ENCODE results near the gene SLX9. TPM values are rescaled to one million over a fixed set of nuclear protein-coding genes. Genes with fewer than 3 reads are reported as not detected.
A peak's percentile ranks its signal among the peaks of the same experiment; 100 is the strongest.
"Not testable (repeated sequence)": the region's sequence is repeated elsewhere in the genome, so short reads cannot be mapped to it uniquely, and the experiment has no call there.

The SLX9 gene
- total RNA-seq, 1 experiment from 2014 or later: 31.3 TPM

DNA sequence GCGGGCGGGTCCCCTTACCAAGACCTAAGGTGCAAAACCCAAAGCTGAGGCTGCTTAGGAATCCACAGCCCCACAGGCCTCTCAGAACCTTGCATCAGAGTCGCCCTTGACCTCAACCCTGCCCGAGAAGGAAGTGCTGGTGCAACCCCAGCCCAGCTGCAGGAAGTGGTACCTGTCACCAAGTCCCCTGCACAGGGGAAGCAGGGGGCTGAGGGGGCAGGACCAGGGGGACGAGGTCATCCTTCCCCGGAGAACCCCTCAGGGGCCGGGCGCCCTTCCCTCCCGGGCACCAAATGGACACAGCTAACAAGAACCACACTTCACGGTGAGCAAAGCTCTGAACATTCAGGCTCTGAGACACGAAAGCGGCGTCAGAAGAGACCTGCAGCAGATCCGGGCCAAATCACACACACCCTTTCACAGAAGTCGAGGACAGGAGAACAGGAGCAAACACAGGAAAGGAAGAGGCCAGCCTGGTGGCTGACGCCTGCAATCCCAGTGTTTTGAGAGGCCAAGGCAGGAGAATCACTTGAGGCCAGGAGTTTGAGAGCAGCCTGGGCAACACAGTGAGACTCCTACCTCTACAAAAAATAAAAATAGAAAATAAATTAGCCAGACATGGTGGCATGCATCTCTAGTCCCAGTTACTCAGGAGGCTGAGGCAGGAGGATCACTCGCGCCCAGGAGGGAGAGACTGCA is 25.5 kb upstream of the SLX9 start:
- no peak for DNase-seq (ENCODE audit: low spot score)

DNA sequence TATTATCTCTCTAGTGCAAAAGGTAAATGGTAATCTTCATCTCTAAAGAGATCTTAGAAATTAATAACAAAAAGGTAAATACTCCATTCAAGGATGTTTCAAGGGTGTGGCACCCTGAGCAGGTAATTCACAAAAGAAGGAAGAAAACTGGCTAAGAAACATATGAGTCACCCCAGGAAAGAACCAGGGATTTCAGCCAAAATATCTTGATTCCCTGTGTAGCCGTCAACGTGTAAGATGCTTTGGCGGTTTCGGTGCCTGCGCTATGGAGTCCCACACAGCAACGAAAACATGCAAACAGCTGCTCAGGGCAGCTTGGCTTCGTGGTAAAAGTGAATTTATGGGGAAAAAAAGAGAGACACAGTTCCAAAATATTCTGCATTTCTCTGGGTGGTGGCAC is 22.9 kb upstream of the SLX9 start:
- DNase-seq (ENCODE audit: low spot score): no peak

DNA sequence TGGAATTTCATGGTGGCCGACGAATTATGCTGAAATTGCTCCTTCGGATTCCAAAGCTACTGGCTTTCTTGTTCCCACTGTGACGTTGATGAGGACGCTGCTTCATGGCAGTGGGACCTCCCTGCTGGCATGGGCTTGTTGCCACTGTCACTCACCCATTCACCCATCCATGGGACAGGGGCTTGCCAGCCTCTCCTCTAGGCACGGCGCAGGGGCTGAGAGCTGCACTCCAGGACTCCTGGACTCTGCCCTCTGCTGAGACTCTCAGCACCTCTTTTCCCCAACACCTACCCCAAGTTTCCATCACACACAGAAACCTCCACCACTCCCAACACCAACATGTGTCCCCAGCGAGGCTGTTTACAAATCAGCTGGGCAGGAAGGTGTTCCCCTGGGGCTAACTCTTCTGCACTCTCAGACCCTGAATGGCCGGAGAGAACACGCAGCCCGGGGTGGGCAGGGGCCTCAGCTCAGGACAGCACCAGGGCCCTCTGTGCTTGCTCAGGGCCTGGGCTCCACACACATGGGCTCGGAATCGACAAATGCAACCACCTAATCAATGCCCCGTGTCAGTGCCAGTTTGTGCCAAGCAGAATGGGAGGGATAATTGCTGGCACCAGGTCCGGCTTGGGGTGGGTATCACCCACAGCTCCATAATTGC is 22.3 kb upstream of the SLX9 start:
- no peak for DNase-seq (ENCODE audit: low spot score)

DNA sequence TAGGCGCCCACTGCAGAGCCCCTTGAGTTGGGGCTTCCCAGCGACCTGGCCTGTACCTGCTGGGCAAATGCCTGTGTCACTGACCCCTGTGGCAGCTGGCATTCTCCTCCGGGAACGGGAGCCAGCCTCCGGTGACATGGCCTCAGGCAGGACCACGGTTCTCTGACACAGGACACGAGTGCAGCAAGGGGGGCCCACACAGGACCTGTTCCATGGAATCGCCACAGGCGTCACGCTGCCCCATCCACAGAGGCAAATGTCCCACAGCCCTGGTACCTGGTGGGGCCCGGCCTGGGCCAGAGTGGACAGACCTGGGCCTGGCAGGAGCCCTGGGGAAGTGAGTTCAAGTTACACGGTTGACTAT is 21.7 kb upstream of the SLX9 start:
- DNase-seq (ENCODE audit: low spot score): no peak

DNA sequence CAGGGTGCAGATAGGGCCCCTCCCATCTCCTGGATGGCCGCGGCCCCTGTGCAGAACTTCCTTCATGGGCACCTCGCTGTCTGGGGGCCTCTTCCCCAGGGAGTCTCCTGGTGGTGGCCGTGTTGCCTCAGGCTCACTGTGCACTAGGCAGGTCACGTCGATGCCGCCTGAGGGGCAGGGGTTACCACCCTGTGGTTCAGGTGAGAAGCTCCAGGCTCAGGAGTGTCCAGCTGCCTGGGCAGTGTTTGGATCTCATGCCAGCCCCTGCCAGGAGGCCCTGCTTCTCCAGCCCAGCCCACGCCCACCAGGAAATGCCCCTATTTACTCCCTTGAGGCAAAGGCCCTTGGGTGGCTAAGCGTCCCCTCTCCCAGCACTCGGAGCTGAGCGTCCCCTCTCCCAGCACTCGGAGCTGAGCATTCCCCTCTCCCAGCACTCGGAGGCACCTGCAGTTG is 21.2 kb upstream of the SLX9 start:
- DNase-seq (ENCODE audit: low spot score): no peak

DNA sequence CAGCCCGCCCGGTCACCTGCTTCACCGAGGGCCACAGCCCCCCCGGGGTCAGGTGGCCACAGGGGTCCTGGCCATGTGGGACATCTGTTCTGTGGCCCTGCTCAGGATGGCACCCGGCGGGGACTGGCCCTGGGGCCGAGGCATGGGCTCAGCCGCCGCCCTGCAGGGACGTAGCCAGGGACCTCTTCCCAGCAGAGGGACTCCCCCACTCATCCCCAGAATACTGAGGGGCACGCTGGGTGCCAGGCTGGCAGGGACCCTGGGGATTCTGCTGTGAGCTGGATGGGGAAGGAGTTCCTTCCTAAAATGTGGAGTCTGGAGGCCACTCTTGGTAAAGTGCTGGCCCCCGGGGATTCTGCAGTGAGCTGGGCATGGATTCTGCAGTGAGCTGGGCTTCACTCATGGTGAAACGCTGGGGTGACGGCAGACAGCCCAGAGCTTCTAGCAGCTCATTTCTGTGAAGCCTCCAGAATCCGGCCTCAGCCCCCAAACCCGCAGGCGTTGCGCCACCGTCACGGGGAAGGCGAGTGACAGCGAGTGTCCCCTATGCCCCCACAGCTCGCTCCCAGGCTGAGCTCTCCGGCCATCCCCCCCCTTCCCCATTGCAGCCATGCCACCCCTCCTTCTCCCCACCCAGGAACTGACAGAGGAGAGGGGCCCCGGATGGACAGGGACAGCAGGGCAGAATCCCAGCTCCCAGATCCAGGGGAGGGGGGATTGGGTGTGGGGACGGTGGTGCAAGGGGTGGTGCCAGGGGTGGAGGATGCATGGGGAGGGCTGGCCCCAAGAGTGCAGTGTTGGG is 20.5 kb upstream of the SLX9 start:
- DNase-seq (ENCODE audit: low spot score): no peak

DNA sequence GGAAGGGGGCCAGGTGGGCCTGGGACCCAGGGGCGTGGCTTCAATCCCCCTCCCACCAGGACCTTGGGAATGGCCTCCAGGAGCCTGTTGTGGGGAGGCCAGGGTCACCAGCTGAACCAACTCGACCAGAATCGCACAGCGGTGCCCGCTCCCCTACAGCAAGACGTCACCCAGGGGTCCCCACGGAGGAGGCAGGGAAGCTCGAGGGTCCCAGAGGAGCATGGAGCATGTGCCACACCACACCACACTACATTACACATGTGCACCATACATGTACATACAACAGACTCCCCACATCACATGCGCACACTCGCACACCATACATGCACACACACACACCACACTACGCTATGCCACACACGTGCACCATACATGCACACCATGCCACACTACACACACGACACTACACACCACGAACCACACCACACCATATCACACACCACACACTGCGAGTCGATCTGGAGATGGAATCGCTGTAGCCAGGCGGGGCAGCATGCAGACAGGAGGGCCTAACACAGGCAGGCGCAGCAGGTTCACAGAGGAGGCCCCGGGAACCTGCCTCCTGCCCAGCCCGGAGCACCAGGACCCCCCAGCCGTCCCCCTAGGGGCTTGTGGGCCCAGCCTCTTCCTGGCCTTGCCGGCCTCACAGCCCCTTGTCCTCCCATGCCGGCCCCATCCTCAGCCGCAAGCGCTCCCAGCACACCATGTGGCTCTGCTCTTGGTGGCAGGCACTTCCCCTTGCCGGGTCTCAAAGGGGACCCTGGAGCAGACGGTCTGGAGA is 19.7 kb upstream of the SLX9 start:
- no peak for DNase-seq (ENCODE audit: low spot score)

DNA sequence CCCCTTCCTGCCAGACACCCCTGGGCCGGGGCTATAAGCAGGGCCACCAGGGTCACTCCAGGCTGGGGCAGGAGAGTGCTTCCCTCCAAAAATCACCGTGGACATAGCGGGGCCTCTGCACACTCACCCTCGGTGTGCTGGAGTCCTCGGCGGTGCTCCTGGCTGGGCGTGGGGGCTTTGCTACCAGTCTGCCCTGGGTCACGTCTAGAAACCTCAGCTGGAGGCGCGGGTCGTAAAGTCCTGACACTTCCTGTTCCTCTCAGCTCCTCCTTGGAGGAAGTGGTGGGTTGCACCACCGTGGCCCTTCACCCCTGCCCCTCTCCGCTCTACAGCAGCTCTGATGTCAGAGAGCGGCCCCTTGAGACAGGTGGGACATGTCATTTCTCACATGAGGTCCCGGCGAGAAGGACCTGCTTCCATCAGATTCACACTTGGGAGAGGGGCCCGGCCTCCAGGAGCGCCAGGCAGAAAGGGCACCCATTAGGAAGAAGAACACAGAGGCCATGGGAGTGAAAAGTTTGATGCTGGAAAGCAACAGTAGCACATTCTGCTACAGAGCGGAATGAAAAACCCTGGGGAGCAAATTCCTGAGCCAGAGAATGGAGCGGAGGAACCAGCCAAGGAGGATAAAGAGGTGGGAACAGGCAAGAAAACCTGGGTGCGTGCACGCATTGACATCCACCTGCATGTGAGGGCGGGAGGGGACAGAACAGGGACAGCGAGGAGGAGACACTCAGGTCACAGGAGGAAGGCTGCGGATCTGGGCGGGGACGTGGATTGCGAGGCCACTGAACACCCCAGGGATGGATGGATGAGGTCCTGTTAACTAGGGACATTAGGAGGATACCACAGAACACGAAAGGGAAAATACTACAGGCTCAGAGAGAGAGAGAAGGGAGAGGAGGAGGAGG is 18.9 kb upstream of the SLX9 start, which contains the start of gene ITGB2:
Gene ITGB2, minus strand, starts transcription at position 206 of the 911 bp plus-strand sequence. CDS start 10,117 bp downstream, outside the sequence.
- DNase-seq (ENCODE audit: low spot score): no peak

DNA sequence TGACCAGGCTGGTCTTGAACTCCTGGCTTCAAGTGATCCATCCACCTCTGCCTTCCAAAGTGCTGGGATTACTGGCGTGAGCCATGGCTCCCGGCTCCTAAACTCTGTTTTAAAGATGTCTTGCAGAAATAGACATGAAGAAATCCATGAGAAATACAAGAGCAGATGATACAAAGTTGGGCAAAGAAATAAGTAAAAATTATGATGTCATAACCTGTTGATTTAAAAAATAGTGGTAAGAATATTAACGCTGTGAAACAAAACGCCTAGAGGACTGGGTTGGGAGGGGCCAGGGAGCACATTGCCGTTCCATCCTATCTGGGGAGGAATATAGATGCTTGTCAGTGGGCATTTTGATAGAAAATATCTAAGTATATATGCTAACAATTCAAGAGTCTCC is 17.9 kb upstream of the SLX9 start:
- DNase-seq (ENCODE audit: low spot score): no peak

DNA sequence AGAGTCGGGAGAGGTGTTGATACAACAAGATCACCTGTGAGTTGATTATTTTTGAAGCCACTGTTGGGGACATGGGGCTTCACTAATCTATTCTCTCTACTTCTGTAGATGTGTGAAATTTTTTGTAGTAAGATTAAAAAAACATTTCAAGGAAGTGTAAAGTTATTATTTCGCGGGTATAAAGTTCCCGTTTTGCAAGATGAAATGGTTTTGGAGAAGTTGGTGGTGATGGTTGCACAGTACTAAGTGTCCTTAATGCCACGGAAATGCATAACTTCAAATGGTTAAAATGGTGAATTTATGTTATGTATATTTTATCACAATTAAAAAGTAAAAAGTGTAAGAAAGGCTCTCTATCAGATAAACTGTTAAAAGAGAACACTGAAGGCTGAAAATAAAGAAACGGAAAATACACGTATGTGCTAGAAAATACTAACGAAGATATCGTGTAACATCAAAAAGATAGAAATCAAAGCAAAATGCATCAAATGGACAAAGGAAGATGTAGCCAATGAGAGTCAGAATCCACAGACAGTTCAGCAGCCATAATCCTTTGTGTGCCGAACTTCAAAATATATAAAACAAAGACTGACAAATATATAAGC is 16.2 kb upstream of the SLX9 start:
- no peak for DNase-seq (ENCODE audit: low spot score)

DNA sequence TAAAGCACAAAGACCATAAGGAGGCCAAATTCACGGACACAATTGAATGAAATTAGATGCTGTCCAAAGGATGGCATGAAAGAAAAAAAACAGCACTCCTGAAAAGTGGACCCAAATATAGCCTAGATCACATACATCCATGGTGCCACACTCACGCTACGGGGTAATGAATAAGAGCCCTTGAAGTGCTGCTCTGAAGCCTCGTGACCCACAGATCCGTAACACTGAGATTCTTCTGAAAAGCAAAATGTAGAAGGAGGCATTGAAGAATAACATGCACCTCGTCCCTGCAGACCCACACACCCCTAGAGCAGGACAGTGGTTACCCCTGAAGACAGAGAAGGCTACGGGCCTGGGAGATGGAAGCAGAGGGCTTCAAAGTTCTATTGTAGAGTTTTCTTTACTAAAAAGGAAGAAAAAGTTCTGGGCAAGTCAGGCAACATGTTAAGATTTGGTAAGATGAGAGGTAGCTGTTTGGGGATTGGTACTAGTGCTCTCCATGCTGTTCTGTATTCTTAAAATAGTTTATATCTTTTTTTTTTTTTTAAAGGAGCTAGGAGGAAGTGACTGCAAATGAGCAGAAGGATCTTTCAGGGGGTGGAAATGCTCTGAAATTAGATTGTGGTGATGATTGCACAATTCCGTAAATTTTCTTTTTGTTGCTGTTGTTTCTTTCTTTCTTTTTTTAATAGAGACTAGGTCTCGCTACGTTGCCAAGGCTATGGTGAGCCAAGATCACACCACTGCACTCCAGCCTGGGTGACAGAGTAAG is 15.0 kb upstream of the SLX9 start:
- no peak for DNase-seq (ENCODE audit: low spot score)

DNA sequence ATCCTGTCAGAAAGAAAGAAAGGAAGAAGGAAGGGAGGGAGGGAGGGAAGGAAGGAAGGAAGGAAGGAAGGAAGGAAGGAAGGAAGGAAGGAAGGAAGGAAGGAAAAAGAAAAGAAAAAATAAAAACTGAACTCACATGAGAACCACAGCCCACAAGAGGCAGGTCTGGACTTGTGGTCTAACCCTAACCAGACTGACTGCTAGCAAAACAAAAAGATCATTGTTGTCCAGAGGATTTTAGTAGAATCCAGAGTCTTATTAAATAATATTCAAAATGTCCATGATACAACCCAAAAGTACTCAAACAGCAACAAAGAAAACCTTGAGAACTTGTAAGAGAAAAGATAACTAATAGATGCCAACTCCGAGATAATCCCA is 14.5 kb upstream of the SLX9 start:
- no peak for DNase-seq (ENCODE audit: low spot score)

DNA sequence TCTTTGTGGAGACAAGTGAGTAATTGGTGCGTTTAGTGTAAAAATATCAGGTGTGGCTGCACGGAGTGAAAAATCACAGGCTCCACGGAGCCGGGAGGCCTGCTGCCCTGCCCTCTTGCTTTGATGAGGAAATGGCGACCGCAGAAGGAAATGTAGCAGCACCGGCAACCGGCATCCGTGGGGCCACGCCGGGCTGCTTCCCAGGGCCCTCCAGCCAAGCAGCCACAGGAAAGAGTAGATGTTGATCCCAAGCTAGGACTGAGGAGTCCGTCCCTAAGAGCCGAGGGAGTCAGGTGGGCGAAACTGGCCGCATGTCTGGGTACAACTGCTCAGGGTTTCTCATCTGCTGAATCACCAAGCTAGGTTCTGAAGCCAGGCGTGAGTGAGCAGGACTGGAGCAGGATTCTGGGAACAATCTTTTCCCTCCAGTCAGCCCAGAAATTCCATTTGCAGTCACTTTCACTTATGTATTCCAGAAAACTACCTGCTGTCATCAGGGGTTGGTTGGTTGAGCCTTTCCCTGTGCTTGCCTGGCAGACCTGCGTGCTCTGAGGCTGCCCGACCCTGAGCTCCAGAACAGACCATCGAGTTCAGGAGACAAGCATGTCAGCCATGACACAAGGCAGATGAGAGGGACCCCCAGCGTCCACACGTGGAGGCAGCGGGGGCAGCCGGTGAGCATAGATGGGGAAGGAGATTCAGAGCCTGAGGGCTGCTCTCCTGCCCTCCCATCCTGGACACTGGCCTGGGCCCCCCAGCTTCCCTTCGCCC is 13.3 kb upstream of the SLX9 start:
- DNase-seq (ENCODE audit: low spot score): no peak

DNA sequence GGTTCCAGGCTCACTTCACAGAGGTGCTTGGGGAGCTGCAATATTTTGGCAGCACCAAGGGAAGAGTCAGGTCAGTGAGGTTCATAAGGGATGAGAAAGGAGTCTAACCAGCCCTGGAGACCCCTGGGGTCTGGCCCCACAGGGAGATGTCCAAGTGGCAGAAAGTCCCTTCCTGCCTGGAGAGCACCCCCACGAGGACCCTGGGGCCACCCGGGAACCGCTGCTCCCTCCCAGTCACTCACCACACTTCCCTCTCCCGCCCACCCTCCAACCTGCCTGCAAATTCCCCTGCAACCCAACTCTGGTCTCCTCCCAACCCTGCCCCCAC is 12.6 kb upstream of the SLX9 start:
- DNase-seq (ENCODE audit: low spot score): no peak

DNA sequence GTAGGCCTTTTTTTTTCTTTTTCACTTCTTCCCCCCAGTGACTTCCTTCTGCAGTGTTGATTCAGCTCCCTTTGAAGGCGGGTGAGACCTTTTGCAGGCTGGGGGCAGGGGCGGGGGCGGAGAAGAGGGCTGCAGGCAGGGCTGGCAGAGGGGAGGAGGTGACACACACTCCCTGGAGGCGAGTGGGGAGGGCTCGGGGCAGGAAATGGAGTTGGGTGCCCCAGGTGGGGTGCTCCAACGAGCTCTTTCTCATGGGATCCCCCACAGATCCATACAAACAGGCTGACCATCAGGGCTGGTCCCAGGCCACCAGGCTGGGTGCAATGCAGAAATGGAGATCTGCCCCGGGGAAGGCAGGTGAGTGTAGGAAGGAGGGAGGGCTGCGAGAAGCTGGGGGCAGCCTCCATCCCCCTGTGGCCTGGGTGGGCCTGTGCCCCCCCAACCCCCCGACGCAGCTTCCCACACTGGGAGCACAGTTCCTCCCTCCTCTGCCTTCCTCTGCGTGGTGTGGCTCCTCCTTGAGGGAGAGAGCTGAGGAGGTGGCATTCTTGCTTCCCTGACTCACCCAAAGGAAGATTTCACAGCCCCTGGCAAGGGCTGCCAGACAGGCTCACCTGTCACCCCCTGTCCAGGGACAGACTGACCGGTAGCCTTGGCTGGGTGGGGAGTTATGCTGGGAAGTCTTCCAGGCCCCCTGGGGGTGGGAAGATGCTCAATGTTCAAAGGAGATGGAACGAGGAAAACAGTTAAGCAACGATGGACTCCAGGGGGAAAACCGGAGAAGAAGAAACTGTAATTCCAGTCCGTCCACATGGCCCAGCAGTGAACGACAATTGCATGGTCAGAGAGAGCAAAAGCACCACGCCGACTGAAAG is 12.0 kb upstream of the SLX9 start:
- peak; percentile 5 for DNase-seq (ENCODE audit: low spot score)

DNA sequence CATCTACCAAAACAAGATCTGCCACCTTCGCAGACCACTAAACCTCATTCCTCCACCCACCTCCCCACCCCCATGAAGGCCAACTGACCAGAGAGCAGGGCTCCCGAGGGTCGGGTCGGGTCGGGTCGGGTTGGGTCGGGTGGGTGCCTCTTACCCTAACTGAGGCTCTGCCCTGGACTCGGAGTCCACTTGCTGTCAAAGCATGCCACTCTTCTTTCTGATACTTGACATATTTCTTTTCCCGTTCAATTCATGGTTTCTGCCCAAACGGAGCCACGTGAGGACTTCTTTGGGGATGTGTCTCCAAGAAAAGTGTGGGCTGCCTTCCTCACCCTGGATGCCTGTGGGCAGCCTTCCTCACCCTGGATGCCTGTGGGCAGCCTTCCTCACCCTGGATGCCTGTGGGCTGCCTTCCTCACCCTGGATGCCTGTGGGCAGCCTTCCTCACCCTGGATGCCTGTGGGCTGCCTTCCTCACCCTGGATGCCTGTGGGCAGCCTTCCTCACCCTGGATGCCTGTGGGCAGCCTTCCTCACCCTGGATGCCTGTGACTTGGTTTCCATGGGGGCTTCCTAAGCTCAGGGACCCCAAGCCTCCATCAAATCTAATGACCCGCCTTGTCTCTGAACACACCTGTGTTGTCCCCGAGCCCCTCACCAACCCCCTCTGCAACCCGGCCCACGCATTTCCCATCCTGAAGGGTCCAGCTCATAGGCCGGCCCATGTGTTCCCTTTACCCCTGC is 11.2 kb upstream of the SLX9 start:
- not testable (repeated sequence) for DNase-seq (ENCODE audit: low spot score)

DNA sequence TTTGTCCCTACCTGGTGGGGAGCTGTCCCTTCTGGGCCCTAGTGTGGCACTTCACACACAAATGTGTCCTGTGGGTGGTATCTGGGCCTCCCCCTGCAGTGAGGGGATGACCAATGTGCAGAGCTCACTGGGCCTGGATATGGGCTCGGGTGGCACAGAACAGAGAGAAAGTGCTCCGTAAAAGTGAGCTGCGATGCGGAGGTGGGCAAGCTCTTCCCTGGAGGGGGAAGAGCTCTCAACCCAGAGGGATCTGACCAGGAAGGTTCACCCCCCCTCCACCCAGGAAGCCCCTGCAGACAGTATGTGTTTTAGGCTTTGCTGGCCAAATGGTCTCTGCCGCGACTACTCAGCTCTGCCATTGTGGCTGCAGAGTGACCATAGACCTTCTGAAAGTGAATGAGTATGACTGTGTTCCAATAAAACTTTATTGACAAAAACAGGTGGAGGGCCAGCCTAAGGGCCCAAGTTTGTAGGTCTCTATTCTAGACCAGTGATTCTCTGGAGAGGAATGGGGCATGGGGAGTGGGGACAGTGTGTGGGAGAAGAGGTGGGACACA is 10.5 kb upstream of the SLX9 start:
- DNase-seq (ENCODE audit: low spot score): no peak
